HG02623 (cell line): Measurements from ENCODE around the gene UGT2A1.
"Not testable (repeated sequence)": the region's sequence is repeated elsewhere in the genome, so short reads cannot be mapped to it uniquely, and the experiment has no call there.

Experiments
- ATAC-seq: cut with Tn5 transposase; IDR thresholded peaks from one replicate; pipeline ENCODE4 v1.9.1; 2021; ENCODE audit warnings: moderate library complexity; ENCODE audit not compliant: unreplicated experiment

UGT2A1 gene

DNA sequence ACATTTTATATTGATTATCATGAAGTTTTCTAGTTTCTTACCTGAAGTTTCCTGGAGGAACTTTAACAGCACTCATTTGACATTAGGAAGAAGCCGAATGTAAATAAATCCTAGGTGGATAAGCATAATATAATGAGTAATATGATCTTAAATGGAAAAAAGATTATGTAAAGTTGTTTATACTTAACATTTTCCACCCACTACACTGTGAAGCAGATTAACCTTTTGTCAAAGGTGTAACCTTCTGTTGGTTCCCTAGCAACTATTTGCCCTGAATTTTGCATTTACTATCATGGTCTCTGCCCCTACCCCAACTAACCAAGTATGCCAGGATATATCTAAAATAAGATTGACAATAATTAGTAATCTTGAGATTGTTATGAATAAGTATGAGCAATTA, at the start of gene UGT2A1:
TSS of gene UGT2A1 (minus strand) at position 101 of the 400 bp plus-strand sequence. CDS start 5,603 bp downstream, outside the sequence.
- ATAC-seq, result no peak

GRCh38 chr4:69702201-69702600, 49.2 kb upstream of the UGT2A1 start:
- no peak for ATAC-seq

DNA sequence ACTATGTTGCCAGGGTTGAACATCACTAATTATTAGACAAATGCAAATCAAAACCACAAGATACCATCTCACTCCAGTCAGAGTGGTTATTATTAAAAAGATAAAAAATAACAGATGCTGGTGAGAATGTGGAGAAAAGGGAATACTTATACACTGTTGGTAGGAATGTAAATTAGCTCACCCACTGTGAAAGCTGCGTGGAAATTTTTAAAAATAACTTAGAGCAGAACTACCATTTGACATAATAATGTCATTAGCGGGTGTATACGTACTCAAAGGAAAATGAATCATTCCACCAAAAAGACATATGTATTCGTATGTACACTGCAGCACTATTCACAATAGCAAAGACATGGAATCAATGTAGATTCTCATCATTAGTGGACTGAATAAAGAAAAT, 48.6 kb upstream of the UGT2A1 start:
- ATAC-seq, result no peak

DNA sequence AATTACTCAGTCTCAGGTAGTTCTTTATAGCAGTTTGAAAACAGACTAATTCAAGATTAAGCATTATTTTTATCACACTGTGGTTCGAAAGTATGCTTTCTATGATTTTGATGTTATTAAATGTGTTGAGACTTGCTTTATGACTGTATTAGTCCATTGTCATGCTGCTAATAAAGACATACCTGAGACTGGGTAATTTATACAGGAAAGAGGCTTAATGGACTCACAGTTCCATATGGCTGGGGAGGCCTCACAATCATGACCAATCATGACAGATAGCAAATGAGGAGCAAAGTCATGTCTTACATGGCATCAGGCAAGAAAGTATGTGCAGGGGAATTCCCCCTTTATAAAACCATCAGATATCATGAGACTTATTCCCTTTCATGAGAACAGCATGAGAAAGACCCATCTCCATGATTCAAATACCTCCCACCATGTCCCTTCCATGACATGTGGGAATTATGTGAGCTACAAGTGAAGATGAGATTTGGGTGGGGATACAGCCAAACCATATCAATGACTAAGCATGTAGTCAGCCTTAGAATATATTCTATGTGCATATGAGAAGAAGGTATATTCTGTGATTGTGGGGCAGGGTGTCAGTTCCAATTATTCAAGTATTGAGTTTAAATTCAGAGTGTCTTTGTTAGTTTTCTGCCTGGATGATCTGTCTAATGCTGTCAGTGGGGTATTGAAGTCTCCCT, 44.6 kb upstream of the UGT2A1 start:
- ATAC-seq, result no peak

GRCh38 chr4:69689599-69689998, 36.6 kb upstream of the UGT2A1 start:
- no peak for ATAC-seq

- ATAC-seq, result no peak
Measured at GRCh38 chr4:69684804-69685203, 31.8 kb upstream of the UGT2A1 start.

GRCh38 chr4:69668680-69669079, 15.6 kb upstream of the UGT2A1 start:
- no peak for ATAC-seq

DNA sequence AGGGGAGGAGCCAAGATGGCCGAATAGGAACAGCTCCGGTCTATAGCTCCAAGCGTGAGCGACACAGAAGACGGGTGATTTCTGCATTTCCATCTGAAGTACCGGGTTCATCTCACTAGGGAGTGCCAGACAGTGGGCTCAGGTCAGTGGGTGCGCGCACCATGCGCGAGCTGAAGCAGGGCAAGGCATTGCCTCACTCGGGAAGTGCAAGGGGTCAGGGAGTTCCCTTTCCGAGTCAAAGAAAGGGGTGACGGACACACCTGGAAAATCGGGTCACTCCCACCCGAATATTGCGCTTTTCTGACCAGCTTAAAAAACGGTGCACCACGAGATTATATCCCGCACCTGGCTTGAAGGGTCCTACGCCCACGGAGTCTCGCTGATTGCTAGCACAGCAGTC, 11.0 kb upstream of the UGT2A1 start:
- ATAC-seq, result not testable (repeated sequence)

GRCh38 chr4:69661130-69661803, 8.2 kb upstream of the UGT2A1 start:
- ATAC-seq, result not testable (repeated sequence)

- ATAC-seq, result no peak
Measured at GRCh38 chr4:69658133-69658532, 5.1 kb upstream of the UGT2A1 start.

- ATAC-seq, result no peak
Measured at GRCh38 chr4:69656653-69657158, 3.7 kb upstream of the UGT2A1 start.

DNA sequence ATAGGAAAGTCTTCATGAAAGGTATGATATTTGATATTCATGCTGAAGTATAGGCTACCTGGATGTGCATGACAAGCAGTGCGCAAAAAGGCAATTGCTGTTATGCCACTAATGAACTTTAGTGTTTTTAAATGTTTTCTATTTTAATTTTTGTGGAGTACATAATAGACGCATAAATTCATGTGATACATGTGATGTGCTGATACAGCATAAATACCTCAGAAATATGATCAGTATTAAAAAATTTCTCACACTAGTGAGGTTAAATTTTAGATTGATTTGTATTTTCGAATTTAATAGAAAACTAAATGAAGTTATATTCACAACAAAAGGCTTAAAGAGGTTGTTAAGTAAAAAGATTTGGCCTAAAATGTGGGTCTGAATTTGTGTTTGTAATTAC, 2.2 kb downstream of the UGT2A1 start:
- ATAC-seq, result no peak

DNA sequence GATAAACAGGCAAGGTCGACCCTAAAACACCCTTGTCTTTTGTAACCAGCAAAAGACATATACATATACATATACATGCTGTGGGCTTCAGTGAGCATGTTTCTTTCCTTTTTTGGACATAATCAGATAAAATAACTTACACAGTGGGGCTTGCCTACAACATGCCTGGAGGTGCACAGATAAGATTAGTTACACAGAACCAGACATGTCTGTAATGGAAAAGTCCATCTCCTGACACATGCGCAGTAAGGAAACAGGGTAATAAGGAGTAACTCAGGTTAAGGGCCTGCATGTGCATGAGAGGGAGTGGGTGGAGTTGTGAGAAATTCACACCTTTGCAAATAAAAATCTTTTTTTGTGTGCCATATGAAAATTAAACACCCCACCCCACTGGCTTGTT, 3.4 kb downstream of the UGT2A1 start:
- ATAC-seq, result no peak

DNA sequence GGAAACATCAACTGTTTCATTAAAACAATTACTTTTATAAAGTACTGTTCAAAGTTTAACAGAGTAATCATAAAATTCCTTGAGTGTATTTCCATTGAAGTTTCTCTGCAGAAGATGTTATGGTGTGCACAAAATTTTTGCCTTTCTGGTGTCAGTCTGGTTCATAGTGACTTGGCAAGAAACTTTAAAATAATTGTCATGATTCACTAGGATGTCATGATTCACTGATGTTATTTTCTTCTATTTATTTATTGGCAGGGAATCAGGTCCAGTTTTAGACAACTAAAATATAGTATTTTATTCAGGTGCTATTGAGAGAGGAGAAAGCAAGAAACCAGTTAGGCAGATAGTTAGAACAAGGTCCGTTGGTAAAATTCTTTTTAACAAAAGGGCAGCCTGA, 3.8 kb downstream of the UGT2A1 start:
- no peak for ATAC-seq

DNA sequence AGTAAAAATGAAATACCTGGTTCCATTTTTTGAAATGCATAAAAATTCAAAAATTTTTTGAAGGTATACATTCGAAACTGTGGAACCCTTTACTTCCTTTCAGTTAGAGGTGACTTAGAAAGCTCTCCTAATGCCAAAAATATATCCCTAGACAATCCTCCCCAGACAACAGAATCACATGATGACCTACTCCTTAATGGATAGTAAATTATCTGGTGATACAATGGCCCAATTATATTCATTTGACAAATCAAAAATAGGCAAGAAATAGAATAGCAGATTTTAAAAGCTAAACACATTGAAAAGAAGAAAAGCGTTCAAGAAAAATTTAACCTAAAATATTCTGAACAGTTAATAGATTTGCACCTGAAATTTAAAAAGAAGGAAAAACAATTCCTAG, 10.1 kb downstream of the UGT2A1 start:
- no peak for ATAC-seq

DNA sequence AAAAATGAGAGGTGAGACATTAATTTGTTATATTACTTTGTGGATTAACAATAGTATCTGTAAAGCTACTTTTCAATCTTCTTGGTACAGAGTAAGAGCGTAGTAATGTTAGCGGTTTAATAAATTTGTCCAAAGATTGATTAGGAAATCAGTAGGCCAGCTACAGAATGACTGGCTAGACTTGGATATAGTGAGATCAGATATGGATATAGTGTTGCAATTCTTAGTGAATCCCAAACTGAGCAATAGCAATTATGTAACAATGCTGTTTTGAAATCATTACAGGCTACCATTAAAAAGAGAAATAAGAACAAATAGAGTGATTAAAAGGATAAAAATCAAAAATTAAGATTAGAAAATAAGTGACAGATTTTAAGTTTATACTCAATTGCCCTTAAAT, 12.8 kb downstream of the UGT2A1 start:
- ATAC-seq, result no peak

GRCh38 chr4:69639542-69639941, 13.5 kb downstream of the UGT2A1 start, which contains the start of gene UGT2A2:
Gene UGT2A2, minus strand, starts transcription at chr4:69639642. Its CDS starts 2 bp downstream, at chr4:69639640.
- ATAC-seq, result no peak

- no peak for ATAC-seq
Measured at GRCh38 chr4:69617083-69617694, 35.9 kb downstream of the UGT2A1 start.

DNA sequence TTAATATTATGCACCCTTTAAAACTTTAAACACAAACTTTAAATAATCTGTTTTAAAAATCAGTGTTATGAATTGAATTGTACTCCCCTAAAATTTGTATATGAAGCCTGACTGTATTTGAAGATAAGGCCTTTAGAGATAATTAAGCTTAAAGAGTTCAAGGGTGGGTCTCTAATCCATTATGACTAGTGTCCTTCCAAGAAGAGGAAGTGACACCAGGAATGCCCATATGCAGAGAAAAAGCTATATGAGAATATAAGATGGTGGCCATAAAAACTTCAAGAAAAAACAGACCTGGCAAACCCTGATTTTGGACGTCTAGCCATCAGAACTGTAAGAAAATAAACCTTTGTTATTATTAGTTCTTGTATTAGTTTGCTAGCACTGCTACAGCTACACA, 42.6 kb downstream of the UGT2A1 start:
- ATAC-seq, result no peak

DNA sequence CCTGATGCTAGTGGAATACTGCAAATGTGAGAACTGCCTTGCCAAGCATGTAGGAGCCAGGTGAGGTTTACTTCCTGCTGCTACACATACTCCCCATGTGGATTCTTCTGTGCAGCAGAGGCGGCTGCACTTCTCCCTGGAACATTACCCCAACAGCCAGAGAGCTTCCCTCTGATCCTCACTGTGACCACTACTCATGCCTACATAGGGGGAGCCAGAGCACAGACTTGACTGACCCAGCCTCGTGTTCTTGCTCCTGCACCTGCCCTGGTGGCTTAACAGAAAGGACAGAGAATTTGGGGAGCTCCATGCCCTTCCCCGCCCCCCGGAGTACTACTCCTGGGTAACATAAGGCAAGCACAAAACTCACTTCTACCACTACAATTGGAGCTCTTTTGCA, 52.0 kb downstream of the UGT2A1 start:
- no peak for ATAC-seq

DNA sequence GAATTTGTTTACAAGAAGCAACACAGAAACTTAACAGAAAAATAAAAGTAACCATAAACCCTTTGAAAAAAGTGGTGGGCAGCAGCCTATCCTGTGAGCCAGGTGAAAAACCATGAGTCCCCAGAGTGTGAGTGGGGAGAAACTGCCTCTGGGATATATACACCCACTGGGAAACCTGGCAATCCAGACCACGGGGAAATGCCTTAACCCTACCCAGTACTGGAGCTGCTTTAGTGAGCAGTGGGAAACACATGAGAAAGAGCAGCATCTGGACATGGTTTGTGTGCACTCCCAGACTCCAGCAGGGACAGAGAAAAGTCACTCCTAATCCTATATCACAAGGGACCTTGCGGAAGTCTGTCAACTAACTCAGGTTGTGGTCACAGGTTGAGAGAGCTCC, 53.0 kb downstream of the UGT2A1 start:
- ATAC-seq, result no peak

GRCh38 chr4:69594382-69594781, 58.7 kb downstream of the UGT2A1 start:
- no peak for ATAC-seq
